Epidermal melanocyte (primary cell): Measurements from ENCODE around the gene TTLL6.
"Not testable (repeated sequence)": the region's sequence is repeated elsewhere in the genome, so short reads cannot be mapped to it uniquely, and the experiment has no call there.

Source experiments
- DNase-seq: peaks from one replicate; pipeline ENCODE4 v3.0.0; 2011; ENCODE audit warnings: low spot score; ENCODE audit not compliant: insufficient read length

Gene TTLL6

GRCh38 chr17:48816774-48817590 lies at the start of gene TTLL6:
TTLL6 (minus strand) TSS chr17:48817229; CDS start chr17:48817072, 157 bp downstream.
- peak; percentile 75 for DNase-seq

GRCh38 chr17:48860456-48860855 lies 43.4 kb upstream of the TTLL6 start:
- no peak for DNase-seq

- no peak for DNase-seq
Observed at GRCh38 chr17:48860034-48860433, 43.0 kb upstream of the TTLL6 start.

- DNase-seq: no peak
Observed at GRCh38 chr17:48856122-48856821, 39.2 kb upstream of the TTLL6 start.

- no peak for DNase-seq
Observed at GRCh38 chr17:48854774-48855476, 37.9 kb upstream of the TTLL6 start.

GRCh38 chr17:48850792-48851323 lies 33.8 kb upstream of the TTLL6 start:
- DNase-seq: no peak

GRCh38 chr17:48843187-48843900 lies 26.3 kb upstream of the TTLL6 start:
- DNase-seq: no peak

- no peak for DNase-seq
Observed at GRCh38 chr17:48842746-48843145, 25.7 kb upstream of the TTLL6 start.

GRCh38 chr17:48841395-48841831 lies 24.4 kb upstream of the TTLL6 start:
- DNase-seq: no peak

- DNase-seq: no peak
Observed at GRCh38 chr17:48840441-48840840, 23.4 kb upstream of the TTLL6 start.

- DNase-seq: not testable (repeated sequence)
Observed at GRCh38 chr17:48837458-48837857, 20.4 kb upstream of the TTLL6 start.

GRCh38 chr17:48835971-48836370 lies 18.9 kb upstream of the TTLL6 start:
- DNase-seq: no peak

- DNase-seq: no peak
Observed at GRCh38 chr17:48834973-48835372, 17.9 kb upstream of the TTLL6 start.

GRCh38 chr17:48831549-48831883 lies 14.5 kb upstream of the TTLL6 start:
- no peak for DNase-seq

- peak; percentile 89 for DNase-seq
Observed at GRCh38 chr17:48830840-48831548, 14.0 kb upstream of the TTLL6 start, which contains the start of gene CALCOCO2. CALCOCO2 (plus strand) TSS chr17:48831035; CDS start chr17:48841708, 10,673 bp downstream.

GRCh38 chr17:48825446-48826381 lies 8.7 kb upstream of the TTLL6 start:
- DNase-seq: no peak

GRCh38 chr17:48820936-48821335 lies 3.9 kb upstream of the TTLL6 start:
- not testable (repeated sequence) for DNase-seq

GRCh38 chr17:48819466-48819865 lies 2.4 kb upstream of the TTLL6 start:
- DNase-seq: no peak

GRCh38 chr17:48818361-48818841 lies 1.4 kb upstream of the TTLL6 start:
- no peak for DNase-seq
